Stromal cell of bone marrow (primary cell): Measurements from ENCODE around the gene SPATA31E1.

Experiments
- DNase-seq: peaks from one replicate; pipeline ENCODE4 v3.0.0-alpha.2; 2012; ENCODE audit warnings: low read depth

The SPATA31E1 gene

DNA sequence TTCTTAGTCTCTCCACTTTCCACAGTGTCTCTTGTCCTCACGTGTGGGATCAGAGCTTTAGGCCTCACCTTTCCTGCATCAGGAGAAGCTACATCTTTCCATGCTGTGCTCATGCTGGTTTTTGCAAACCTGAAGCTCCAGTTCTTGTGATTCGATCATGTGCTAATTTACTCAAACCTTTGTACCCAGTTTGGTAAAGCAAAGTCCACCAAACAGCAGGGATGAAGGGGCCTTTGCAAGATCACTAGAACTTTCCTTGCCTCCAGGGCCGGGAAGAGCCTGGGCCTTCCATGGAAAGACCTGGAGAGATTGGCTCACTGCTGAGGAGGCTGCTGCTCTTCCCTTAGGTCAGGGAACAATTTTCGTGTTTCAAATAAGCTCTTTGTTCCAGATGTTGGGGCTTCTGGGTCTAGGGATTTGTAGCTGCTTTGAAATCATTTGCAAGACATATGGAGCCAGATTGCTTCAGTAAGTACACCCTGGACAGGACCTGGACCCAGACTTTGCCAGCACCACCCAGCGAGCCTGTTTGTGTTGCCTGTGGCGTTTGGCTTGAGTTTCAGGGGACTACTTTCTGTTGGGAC is 18.7 kb upstream of the SPATA31E1 start:
- no peak for DNase-seq

DNA sequence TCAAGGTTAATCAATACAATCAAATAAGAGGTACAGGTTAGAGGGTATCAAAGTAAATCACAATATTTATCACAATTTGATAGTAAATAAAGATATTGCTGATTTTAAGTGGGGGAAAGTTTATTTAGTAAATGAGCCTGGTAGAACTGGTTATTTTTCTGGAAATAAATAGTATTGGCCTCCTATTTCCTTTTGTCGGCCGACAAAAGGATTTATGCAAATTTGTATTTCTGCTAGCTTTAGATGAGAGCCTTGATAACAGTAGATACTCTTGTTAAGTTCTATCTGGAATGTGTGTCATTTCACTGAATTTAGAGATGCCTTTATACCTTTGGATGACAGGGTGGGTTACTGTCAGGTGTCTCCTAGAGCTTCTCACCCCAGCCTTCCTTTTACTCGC is 17.8 kb upstream of the SPATA31E1 start:
- DNase-seq: no peak

DNA sequence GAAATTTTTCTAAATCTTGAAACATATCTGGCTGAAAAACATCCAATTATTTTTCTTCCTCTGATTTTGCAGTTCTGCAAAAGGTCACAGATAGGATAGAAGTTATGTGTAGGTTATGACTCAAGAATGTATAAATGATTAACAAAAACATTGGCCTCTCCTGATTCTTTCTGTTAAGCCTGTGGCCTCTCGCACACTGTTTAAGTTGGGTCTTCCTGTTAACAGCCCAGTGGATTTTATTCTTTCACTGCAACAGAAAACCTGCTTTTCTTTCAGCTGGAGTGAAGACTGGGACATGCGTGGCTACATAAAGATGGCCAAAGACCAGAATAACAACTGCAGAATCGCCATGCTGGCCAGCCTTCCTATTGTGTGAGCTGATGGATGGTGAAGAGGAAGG is 17.1 kb upstream of the SPATA31E1 start:
- no peak for DNase-seq

DNA sequence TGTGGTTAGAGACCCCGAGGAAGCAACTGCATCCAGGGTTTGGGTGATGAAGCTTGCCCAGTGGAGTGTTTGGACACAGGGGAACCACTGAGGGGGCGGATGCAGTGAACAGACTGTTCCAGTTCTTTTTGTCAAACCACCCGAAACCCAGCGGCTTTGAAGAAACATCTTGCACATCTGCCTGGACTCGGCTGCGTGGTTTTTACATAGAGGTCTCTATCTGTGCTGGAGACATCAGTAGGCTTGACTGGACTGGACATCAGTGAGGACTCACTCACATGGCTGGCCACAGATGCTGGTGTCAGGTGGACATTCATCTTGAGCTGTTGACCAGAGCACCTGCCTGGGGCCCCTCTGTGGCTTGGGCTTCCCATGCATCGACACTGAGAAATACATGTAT is 15.3 kb upstream of the SPATA31E1 start:
- no peak for DNase-seq

DNA sequence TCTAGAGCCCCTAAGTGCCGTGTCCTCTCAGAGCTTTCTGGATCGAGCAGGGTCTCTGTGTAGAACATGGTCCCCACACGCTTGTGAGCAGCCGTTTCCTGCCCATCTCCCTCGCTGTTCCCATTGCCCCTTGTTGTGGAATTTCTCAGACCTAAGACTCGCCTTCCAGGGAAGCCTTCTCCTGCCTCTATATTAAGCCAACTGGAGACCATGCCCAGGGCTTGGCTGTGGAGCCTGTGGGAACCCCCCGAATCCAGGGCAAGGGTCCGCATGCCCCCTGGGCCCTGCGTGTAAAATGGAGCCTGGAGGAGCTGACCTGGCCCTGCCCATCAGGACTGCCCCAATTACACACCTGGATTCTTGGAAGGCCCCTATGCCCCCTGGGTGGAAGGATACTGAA is 14.5 kb upstream of the SPATA31E1 start:
- no peak for DNase-seq

DNA sequence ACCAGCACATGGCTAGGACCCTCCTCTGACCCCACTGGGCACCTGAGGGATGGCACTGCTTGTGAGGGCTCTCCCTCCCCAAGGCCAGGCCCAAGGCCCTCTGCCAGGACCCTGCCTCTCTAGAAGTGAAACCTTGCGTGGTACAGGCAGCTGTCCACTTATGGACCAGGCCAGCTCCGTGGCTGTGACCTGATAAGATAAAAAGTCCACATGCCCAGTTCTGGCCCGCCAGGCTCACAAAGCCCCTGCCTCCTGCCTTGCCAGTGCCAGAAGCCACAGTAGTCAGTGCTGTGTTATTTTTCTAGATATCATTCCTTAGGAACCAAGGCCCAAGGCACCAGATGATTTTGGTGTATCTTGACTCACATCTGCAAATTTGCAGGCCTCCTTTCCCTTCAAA is 14.0 kb upstream of the SPATA31E1 start:
- no peak for DNase-seq

DNA sequence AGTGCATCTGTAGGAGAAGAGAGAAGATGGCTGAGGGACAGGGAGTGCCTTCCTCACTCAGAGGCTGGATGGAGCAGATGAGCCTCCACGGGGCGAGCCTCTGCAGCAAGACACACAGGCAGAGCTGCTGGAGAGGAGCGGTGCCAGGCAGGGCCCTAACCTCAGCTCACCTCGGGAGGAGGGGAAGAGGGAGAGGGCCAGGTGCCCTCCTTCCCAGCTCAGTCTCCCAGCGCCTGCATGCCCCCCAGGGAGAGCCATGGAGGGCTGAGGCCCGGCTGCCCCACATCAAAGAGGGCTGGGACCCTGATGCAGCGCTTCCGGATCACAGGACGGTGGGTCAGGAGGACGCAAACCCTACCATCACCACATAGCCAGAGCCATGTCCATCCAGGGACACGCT is 13.6 kb upstream of the SPATA31E1 start:
- no peak for DNase-seq

DNA sequence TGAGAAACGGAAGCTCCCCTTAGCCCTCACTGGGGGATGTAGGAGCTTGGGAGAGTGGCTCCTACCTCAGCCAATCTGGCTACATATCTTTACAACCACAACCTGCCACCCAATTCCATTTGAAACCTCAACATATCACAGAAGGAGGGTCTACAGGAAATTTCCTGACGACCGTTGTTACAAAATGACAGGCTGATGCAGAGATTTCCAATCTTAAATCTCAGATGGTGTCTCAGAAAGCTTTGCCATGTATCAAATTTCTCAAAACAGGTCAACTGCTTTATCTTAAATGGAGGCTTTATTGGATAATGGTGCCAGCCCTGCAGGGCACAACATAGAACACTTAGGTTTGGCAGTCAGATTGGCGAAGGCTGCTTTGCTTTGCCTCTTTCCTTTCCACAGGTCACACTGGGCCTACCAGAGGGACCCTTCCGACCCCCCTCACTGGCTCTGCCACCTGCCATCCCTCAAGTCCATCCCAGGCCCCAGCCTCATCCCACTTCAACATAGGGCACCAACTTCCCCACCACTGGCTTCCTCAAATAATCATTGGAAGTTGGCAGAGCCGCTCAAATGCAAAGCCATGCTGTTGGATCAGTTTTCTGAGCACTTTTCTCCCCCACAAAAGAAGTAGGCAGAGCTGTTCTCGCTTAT is 11.1 kb upstream of the SPATA31E1 start:
- DNase-seq: no peak

DNA sequence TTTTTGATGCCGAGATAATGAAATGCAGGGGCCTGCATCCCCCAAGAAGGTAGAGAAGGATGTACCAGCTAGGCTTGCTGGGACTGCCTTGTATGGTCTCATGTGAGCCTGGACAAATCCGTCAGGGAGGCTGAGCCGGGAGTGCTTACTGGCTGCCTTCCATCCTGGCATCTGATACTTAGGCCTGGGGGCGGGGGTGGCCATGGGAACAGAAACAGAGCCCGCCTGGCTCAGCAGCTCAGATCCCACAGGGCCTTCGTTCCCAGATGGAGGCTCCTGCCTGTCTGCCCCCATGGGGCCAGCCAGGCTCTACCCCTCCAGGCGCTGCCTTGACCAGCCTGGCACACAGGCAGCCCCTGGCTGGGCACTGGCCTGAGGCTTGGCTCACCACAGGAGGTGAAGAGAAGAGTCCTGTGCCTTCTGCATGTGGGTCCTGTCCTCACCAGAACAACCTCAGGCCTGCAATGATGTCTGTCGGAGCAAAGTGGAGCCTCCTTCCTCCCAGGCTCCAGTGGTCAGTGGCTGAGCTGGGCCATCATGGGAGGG is 10.5 kb upstream of the SPATA31E1 start:
- no peak for DNase-seq

DNA sequence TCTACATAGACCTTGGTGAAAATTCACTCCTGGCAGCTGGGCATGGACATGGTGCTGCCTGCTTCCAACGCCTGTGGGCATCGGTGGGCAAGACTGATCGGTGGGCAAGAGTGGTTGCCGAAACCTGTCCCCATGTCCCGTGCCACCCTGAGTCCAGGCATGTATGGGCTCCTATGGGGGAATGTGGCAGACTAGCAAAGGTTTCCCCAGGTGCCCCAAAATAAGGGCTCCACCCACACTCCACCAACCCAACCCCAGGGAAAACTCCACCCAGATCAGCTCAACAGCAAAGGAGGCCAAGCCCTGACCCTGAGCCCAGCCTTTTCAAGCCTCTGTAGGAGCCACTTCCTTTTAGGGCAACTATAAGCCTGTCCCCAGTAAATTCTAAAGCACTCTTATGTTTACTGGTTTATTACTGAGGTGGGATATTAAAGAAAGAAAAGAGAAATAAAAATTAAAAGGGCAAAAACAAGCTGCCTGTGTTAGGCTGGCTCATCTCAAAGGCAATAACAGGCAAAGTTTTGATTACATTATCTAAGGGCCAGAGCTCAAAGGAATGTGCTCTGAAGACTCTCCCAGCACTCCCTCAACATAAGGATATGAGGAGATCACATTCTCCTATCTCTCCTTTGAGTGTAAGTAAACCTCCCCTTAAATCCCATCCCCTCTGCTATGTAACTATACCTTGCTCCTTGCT is 8.9 kb upstream of the SPATA31E1 start:
- DNase-seq: no peak

DNA sequence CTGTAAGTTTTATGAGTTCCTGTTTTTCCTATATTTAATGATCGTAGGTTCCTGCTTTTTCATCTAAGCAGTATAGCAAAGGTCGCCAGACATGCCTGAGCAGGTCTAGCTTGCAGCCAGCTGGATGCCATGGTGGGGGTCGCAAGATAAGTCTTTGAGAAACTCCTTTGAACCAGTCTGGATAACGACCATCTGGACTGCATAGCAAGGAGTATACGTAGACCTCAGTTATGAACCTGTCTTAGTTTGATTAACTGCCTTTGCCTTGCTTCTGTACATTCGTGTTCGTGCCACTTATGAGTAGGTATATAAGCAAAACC is 8.4 kb upstream of the SPATA31E1 start:
- DNase-seq: no peak

DNA sequence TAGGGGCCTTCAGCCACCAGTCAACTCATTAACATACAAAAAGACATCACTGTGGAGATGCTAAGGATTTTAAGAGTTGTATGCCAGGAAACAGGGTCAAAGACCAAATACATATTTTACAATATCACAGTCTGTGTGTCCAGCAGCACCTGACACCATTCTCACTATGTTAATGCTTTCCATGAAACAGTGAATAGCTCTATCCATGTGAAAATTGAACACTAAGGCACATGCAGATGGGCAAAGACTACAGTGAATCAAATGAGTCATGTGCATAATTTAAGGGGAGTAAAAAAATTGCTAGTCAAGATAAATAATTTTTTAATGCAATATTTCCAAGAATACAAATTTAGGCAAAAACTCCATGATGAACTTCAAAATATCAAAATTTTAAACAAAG is 7.6 kb upstream of the SPATA31E1 start:
- DNase-seq: no peak

DNA sequence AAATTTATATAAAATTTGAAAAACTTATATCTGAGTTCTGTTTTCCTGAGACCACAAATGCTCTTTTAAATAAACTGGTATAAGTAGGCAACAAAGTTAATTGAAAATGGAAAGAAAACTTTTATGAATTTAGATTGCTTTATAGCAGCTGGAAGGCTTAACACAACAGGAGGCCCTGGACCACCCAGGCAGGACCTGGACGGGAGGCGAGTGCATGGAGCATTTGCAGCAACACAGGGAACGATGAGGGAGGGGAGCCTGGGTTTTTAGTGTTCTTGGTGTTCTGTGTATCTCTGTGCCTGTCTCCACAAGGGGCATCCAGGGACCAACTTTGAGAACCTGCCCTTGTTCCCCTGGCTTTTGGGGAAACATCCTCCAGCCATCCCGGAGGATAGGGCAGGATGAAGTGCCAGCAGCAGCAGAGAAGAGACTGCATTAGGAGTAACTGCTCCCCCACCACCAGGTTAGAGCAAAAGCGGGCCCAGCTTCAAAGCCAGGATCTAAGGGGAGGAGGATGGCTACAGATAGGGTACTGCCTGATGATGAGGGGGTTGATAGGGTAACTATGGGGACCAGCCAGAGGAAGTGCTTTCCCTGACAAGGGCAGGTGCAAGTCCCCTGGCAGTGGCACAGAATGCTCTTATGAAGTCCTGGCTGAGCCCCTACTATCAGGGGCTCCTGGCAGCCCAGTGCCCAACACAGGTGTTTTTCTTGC is 6.7 kb upstream of the SPATA31E1 start:
- DNase-seq: no peak

DNA sequence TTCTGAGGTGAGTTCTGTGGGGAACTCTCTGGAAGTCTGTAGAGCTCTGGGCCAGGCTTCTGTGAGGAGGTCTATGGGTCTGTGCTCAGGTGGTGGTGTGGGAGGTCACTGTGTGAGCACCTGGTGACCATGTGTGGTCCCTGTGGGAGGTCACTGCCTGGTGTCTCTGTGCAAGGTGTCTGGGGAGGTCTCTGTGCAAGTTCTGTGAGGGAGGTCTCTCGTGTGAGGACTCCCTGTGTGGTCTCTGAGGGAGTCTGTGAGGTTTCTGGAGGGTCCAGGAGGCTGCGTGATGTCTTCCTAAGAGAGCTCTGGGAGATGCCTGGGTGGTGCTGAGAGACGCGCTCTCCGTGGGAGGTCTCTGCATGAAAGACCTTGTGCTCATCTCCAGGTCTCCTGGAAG is 6.0 kb upstream of the SPATA31E1 start:
- DNase-seq: no peak

DNA sequence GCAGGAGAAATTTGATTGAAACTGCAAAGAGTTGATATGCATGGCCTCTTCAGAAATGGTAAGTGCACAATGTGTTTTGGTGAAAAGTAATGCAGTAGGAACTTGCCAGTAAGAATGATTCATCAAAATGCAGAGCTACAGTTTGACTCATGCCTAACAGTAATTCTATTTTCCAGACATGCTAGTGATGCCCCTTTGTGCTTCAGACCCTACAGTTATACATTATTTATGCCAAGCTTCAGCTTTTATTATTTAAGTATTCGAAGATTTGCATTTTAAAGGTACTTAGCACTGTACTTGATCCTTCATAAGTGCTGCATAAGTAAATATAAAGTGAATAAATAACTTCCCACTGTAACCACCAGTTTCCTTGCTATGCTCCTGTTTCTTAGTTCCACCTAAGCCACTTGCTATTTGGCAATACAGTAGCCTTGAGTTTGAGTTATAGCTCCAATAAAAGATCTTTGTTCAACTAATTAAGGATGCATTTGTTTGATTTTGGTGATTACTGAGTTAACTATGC is 3.6 kb upstream of the SPATA31E1 start:
- DNase-seq: peak; percentile 66

DNA sequence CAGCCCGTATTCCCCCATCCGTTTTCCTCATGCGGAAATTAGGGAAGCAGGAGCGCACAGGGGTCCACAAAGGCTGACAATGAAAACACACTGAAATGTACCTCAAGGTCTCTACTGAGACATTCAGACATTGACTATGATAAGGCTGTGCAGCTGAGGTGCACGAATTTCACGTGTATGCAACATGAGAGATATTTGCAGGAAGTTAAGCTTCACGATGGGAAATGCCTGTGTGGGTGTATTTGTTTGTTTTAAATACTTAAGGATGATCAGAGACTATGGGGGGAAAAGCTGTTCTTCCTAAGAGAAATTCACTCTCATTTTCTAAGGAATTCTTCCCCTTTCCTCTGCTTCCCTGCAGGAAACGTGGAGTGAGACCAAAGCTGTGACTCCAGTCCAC is 2.6 kb upstream of the SPATA31E1 start:
- no peak for DNase-seq

DNA sequence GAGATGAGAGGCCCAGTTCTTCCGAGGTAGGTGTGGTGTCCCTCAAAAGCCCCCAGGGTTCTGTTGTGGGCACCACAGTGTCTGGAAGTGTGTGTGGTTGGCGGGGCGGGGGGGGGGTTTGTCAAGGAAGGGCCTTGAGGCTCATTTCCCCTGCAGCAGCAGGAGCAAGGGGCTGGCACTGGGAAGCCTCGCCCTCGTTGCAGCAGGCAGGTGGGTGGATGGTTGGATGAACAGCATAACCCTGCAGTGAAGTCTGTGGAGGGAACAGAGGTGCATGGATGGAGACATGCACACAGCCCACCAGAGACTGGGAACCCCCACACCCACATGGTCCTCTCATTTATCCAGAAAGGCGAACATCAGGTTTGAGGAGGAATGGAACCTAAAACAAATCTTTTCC is 2.0 kb upstream of the SPATA31E1 start:
- no peak for DNase-seq

DNA sequence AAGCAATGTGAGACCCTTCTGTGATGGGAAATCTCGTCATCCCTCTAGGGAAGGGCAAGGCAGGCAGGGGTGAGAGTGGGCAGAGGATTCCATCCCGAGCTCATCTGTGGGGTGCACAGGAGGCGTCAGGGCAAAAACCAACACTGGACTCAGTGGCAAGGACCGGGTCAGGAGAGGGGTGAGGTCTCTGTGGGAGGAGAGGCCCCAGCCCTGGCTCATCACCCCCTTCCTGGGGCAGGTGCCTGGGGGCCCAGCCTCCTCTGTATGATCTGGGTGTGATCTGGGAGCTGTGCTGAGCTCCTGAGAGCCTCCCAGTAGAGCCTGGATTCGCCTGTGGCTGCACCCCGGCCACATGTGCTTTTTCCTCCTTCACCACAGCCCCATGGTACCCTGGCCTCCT is 597 bp downstream of the SPATA31E1 start:
- no peak for DNase-seq

DNA sequence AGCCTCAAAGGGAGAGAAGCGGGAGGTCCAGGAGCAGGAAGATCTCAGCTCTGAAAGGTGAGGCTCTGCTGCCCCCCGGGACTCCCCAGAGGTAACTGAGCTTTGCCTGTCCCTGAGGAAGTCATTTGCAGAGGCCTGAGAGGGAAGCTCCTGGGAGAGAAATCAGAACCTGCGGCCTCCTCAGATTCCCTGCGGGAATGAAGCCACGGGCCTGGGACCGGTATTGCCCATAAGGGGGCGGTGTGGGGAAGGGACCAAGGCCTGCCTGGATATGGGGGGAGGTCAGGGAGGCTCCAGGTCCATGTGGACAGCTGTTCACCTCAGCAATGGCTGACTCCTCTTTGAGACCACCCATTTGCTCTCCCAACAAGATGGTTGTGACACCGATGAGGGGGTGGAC is 1.3 kb downstream of the SPATA31E1 start:
- DNase-seq: no peak

DNA sequence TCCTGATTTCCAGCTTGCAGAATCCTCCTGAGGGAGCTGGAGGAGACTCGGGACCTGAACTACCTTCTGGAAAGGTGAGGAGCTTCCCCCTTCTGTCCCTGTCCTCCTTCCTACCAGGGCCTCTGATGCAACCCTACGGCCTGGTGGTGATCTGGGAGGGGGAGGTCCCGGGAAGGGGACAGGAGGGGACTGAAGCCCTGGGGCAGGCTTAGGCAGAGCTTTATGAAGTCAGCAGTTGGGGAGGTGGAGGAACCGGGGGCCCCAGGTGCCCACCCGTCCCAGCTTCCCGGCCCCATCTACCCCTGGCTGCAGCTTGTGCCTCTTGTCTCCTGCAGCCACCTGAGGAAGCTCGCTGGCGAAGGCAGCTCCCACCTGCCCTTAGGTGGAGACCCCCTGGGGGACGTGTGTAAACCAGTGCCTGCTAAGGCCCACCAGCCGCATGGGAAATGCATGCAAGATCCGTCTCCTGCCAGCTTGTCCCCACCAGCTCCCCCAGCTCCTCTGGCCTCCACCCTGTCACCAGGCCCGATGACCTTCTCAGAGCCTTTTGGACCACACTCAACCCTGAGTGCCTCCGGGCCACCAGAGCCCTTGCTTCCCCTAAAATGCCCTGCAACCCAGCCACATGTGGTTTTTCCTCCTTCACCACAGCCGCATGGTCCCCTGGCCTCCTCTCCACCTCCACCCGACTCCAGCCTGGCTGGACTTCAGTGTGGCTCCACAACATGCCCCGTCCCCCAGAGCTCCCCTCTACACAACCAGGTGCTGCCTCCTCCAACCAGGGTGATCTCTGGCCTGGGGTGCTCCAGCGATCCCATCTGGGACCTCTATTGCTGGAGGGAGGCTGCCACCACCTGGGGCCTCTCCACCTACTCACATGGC is 2.1 kb downstream of the SPATA31E1 start:
- no peak for DNase-seq

DNA sequence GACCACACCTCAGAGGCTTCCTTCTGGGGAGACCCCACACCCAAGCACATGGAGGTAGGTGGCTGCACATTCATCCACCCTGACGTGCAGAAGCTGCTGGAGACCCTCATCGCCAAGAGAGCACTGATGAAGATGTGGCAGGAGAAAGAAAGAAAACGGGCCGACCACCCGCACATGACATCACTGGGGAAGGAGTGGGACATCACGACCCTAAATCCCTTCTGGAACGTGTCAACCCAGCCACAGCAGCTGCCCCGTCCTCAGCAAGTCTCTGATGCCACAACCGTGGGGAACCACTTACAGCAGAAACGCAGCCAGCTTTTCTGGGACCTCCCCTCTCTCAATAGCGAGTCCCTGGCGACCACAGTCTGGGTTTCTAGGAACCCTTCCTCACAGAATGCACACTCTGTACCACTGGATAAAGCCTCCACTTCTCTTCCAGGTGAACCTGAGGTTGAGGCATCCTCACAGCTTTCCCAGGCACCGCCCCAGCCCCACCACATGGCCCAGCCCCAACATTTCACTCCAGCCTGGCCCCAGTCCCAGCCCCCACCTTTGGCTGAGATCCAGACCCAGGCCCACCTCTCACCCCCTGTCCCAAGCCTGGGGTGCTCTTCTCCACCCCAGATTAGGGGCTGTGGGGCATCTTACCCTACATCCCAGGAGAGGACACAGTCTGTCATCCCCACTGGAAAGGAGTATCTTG is 3.0 kb downstream of the SPATA31E1 start:
- DNase-seq: no peak
